Upper lobe of left lung (tissue), 4 donors: ENCODE results near the gene FEM1B.

Experiments used
- EP300 ChIP-seq, 4 donors: sonication (generic); formaldehyde crosslinking; IDR thresholded peaks; one replicate each; pipeline ENCODE4 v1.5.1; 2017; ENCODE audit warnings: antibody characterized with exemption in 4 of 4, control low read depth in 2 of 4
- POLR2A ChIP-seq, 4 donors: fragments of 450-650 bp; IDR thresholded peaks; one replicate each; pipeline ENCODE4 v1.5.1; 2016 to 2017; ENCODE audit warnings: antibody characterized with exemption in 4 of 4, mild to moderate bottlenecking in 2 of 4
- POLR2AphosphoS5 ChIP-seq, 2 donors: sonication (generic); formaldehyde crosslinking; IDR thresholded peaks; one replicate each; pipeline ENCODE4 v1.5.1; 2017; ENCODE audit warnings: antibody characterized with exemption in 2 of 2
- TF ChIP-seq, protein P1 (sequence below), 6 experiments: fragments of 450-650 bp in 4 of 6; fragments of 200-600 bp in 2 of 6; sonication (generic) in 2 of 6; IDR thresholded peaks; one replicate each; pipeline ENCODE4 v1.5.1; 2016 to 2019; ENCODE audit warnings: antibody characterized with exemption in 6 of 6

DNA sequence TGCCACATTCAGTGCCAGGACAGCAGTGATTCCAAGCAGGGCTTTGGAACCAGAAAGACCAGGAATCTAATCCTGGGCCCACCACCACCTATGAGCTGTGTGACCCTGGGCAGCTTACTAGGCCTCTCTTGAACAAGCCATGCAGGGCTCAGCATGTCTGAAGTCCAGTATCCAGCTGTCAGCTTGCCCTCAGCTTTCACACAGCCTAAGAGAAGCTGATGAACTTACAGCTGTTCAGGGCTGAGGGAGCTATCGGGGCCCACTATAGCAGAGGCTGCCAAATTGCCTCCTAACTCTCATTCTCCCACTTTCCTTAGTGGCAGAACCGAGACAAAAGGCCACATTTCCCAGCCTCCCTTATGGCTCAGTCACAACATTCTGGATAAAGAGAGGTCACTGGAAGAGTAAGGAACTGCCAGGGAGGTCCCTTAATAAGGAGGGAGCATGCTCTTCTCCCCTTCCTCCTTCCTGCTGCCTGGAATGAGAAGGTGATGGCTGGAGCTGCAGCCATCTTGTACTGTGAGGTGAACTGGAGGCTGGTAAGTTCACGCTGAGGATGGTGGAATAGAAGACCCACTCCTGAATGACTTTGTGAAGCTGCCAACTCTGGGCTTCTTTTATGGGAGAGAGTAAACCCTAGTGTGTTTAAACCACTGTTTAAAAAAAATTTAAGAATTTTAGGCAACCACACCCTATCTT lies 34.5 kb downstream of the FEM1B start:
- no peak for TF ChIP-seq POLR2AphosphoS5 (IDR thresholded peaks at IDR 0.05)
- TF ChIP-seq, protein P1, sequence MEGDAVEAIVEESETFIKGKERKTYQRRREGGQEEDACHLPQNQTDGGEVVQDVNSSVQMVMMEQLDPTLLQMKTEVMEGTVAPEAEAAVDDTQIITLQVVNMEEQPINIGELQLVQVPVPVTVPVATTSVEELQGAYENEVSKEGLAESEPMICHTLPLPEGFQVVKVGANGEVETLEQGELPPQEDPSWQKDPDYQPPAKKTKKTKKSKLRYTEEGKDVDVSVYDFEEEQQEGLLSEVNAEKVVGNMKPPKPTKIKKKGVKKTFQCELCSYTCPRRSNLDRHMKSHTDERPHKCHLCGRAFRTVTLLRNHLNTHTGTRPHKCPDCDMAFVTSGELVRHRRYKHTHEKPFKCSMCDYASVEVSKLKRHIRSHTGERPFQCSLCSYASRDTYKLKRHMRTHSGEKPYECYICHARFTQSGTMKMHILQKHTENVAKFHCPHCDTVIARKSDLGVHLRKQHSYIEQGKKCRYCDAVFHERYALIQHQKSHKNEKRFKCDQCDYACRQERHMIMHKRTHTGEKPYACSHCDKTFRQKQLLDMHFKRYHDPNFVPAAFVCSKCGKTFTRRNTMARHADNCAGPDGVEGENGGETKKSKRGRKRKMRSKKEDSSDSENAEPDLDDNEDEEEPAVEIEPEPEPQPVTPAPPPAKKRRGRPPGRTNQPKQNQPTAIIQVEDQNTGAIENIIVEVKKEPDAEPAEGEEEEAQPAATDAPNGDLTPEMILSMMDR (IDR thresholded peaks at IDR 0.05): no peak
- no peak for TF ChIP-seq POLR2A (IDR thresholded peaks at IDR 0.05)
- no peak for TF ChIP-seq EP300 (IDR thresholded peaks at IDR 0.05)
